ENCODE data around the gene CAD. TPM values are rescaled to one million over a fixed set of nuclear protein-coding genes. Genes with fewer than 3 reads are reported as not detected.
A peak's percentile ranks its signal among the peaks of the same experiment; 100 is the strongest.
"Not testable (repeated sequence)": the region's sequence is repeated elsewhere in the genome, so short reads cannot be mapped to it uniquely, and the experiment has no call there.

CAD gene
- total RNA-seq, 1 donor from 2014 or later, result 135 TPM

GRCh38 chr2:27256855-27257454, 39.8 kb downstream of the CAD start:
- Mint-ChIP-seq H3K36me3 (ENCODE audit: low read depth) (no peaks in the 10 kb centered on the region), H3K4me1 (ENCODE audit: low read depth) (no peaks in the 10 kb centered on the region), H3K9me3 (no peaks in the 10 kb centered on the region), H3K27me3 (ENCODE audit: insufficient read depth) (peaks cover 36% of the 10 kb centered on the region), H3K27ac (no peak overlapping the region), H3K4me3 (no peak overlapping the region)
- no peak for DNase-seq (ENCODE audit: low spot score)
- intact Hi-C loops (cut with micrococcal nuclease), result no loop called here

- Mint-ChIP-seq H3K4me3 (no peak overlapping the region), H3K4me1 (ENCODE audit: low read depth) (peaks cover under 1% of the 10 kb centered on the region), H3K9me3 (no peaks in the 10 kb centered on the region), H3K27me3 (ENCODE audit: insufficient read depth) (peaks cover 35% of the 10 kb centered on the region), H3K36me3 (ENCODE audit: low read depth) (no peaks in the 10 kb centered on the region), H3K27ac (no peak overlapping the region)
- intact Hi-C loops (cut with micrococcal nuclease), result no loop called here
- no peak for DNase-seq (ENCODE audit: low spot score)
Observed at GRCh38 chr2:27258051-27258450, 40.9 kb downstream of the CAD start.

- Mint-ChIP-seq H3K4me1 (ENCODE audit: low read depth) (peaks cover 14% of the 10 kb centered on the region), H3K36me3 (ENCODE audit: low read depth) (no peaks in the 10 kb centered on the region), H3K4me3 (peak overlapping the region; percentile 59), H3K27ac (no peak overlapping the region), H3K27me3 (ENCODE audit: insufficient read depth) (peaks cover 46% of the 10 kb centered on the region), H3K9me3 (no peaks in the 10 kb centered on the region)
- intact Hi-C loops (cut with micrococcal nuclease), result no loop called here
- no peak for DNase-seq (ENCODE audit: low spot score)
Observed at GRCh38 chr2:27261241-27261925, 44.2 kb downstream of the CAD start.

GRCh38 chr2:27261926-27262298, 44.7 kb downstream of the CAD start:
- intact Hi-C loops (cut with micrococcal nuclease), result loop anchor here (2.0 kb wide), 1 partner anchor 61 kb away; the partner anchor contains the start of gene MPV17
- Mint-ChIP-seq H3K36me3 (ENCODE audit: low read depth) (no peaks in the 10 kb centered on the region), H3K27me3 (ENCODE audit: insufficient read depth) (peaks cover 41% of the 10 kb centered on the region), H3K4me1 (ENCODE audit: low read depth) (peaks cover 14% of the 10 kb centered on the region), H3K9me3 (no peaks in the 10 kb centered on the region), H3K27ac (no peak overlapping the region), H3K4me3 (peak overlapping the region; percentile 59)
- no peak for DNase-seq (ENCODE audit: low spot score)

- Mint-ChIP-seq H3K9me3 (no peaks in the 10 kb centered on the region), H3K27me3 (ENCODE audit: insufficient read depth) (peaks cover 41% of the 10 kb centered on the region), H3K27ac (no peak within 1 kb of the TSS), H3K4me3 (peak within 1 kb of the TSS; percentile 86), H3K4me1 (ENCODE audit: low read depth) (peaks cover 14% of the 10 kb centered on the region), H3K36me3 (ENCODE audit: low read depth) (no peaks in the 10 kb centered on the region)
- peak; percentile 66 for DNase-seq (ENCODE audit: low spot score)
- intact Hi-C loops (cut with micrococcal nuclease), result loop anchor here (1.0 to 2.0 kb wide), 4 partner anchors 45 to 176 kb away; partner anchors contain the start of genes ATRAID, CAD, KHK and MPV17
Observed at GRCh38 chr2:27262379-27263286, 45.5 kb downstream of the CAD start, which contains the start of gene SLC30A3. Gene SLC30A3 (minus strand): TSS chr2:27263047. CDS start chr2:27262906, 141 bp downstream.

- Mint-ChIP-seq H3K4me3 (peak overlapping the region; percentile 86), H3K36me3 (ENCODE audit: low read depth) (no peaks in the 10 kb centered on the region), H3K27me3 (ENCODE audit: insufficient read depth) (peaks cover 41% of the 10 kb centered on the region), H3K9me3 (no peaks in the 10 kb centered on the region), H3K4me1 (ENCODE audit: low read depth) (peaks cover 14% of the 10 kb centered on the region), H3K27ac (no peak overlapping the region)
- DNase-seq (ENCODE audit: low spot score), result no peak
- intact Hi-C loops (cut with micrococcal nuclease), result loop anchor here (1.0 to 2.0 kb wide), 7 partner anchors 17 to 417 kb away; partner anchors contain the start of genes ATRAID, CAD, KHK and MAPRE3
Observed at GRCh38 chr2:27263287-27264252, 46.4 kb downstream of the CAD start.

GRCh38 chr2:27264253-27264752, 47.1 kb downstream of the CAD start:
- no peak for DNase-seq (ENCODE audit: low spot score)
- intact Hi-C loops (cut with micrococcal nuclease), result loop anchor here (1.0 to 2.0 kb wide), 3 partner anchors 16 to 418 kb away; partner anchors contain the start of gene MAPRE3
- peak overlapping the region; percentile 6 for H3K27ac Mint-ChIP-seq
- H3K9me3 Mint-ChIP-seq, result no peaks in the 10 kb centered on the region
- peaks cover 14% of the 10 kb centered on the region for H3K4me1 Mint-ChIP-seq (ENCODE audit: low read depth)
- no peaks in the 10 kb centered on the region for H3K36me3 Mint-ChIP-seq (ENCODE audit: low read depth)
- H3K27me3 Mint-ChIP-seq (ENCODE audit: insufficient read depth), result peaks cover 42% of the 10 kb centered on the region
- peak overlapping the region; percentile 86 for H3K4me3 Mint-ChIP-seq

GRCh38 chr2:27264753-27265535, 47.8 kb downstream of the CAD start:
- H3K36me3 Mint-ChIP-seq (ENCODE audit: low read depth), result no peaks in the 10 kb centered on the region
- peak overlapping the region; percentile 7 for H3K27ac Mint-ChIP-seq
- H3K4me3 Mint-ChIP-seq, result peak overlapping the region; percentile 43
- H3K9me3 Mint-ChIP-seq, result no peaks in the 10 kb centered on the region
- intact Hi-C loops (cut with micrococcal nuclease), result loop anchor here (1.0 to 2.0 kb wide), 3 partner anchors 15 to 418 kb away; partner anchors contain the start of gene MAPRE3
- DNase-seq (ENCODE audit: low spot score), result peak; percentile 32
- peaks cover 14% of the 10 kb centered on the region for H3K4me1 Mint-ChIP-seq (ENCODE audit: low read depth)
- peaks cover 44% of the 10 kb centered on the region for H3K27me3 Mint-ChIP-seq (ENCODE audit: insufficient read depth)

- peak overlapping the region; percentile 27 for H3K4me3 Mint-ChIP-seq
- no peaks in the 10 kb centered on the region for H3K36me3 Mint-ChIP-seq (ENCODE audit: low read depth)
- intact Hi-C loops (cut with micrococcal nuclease), result loop anchor here (2.0 kb wide), 2 partner anchors 295 to 419 kb away; partner anchors contain the start of gene MAPRE3
- H3K9me3 Mint-ChIP-seq, result no peaks in the 10 kb centered on the region
- no peak overlapping the region for H3K27ac Mint-ChIP-seq
- peaks cover 14% of the 10 kb centered on the region for H3K4me1 Mint-ChIP-seq (ENCODE audit: low read depth)
- peaks cover 42% of the 10 kb centered on the region for H3K27me3 Mint-ChIP-seq (ENCODE audit: insufficient read depth)
- DNase-seq (ENCODE audit: low spot score), result no peak
Observed at GRCh38 chr2:27265536-27265870, 48.3 kb downstream of the CAD start.

GRCh38 chr2:27268296-27268695, 51.1 kb downstream of the CAD start:
- H3K27ac Mint-ChIP-seq; H3K9me3 Mint-ChIP-seq; DNase-seq (ENCODE audit: low spot score); intact Hi-C loops (cut with micrococcal nuclease); H3K36me3 Mint-ChIP-seq (ENCODE audit: low read depth); H3K4me3 Mint-ChIP-seq: not testable (repeated sequence)
- Mint-ChIP-seq H3K27me3 (ENCODE audit: insufficient read depth) (peaks cover 31% of the 10 kb centered on the region), H3K4me1 (ENCODE audit: low read depth) (peaks cover 11% of the 10 kb centered on the region)

GRCh38 chr2:27270131-27270530, 53.0 kb downstream of the CAD start:
- intact Hi-C loops (cut with micrococcal nuclease), result no loop called here
- Mint-ChIP-seq H3K36me3 (ENCODE audit: low read depth) (no peaks in the 10 kb centered on the region), H3K27me3 (ENCODE audit: insufficient read depth) (peaks cover 19% of the 10 kb centered on the region), H3K9me3 (no peaks in the 10 kb centered on the region), H3K4me3 (no peak overlapping the region), H3K4me1 (ENCODE audit: low read depth) (no peaks in the 10 kb centered on the region), H3K27ac (no peak overlapping the region)
- DNase-seq (ENCODE audit: low spot score), result no peak

All from activated T-helper 1 cell treated with anti-CD3 and anti-CD28 coated beads, Interleukin-12 subunit alpha, Interleukin-12 subunit beta, Interleukin-2, Interleukin-4 antibody, amounts not matched to agents 30 ng/mL and 10 ng/mL and 1 ng/mL, durations not matched to agents 14 hours and 24 hours and 36 hours (primary cell).